Neural crest cell (in vitro differentiated cells): ENCODE results near the gene KIAA1549. TPM values are rescaled to one million over a fixed set of nuclear protein-coding genes. Genes with fewer than 3 reads are reported as not detected.
A peak's percentile ranks its signal among the peaks of the same experiment; 100 is the strongest.

ENCODE experiments used
- DNase-seq: peaks from one replicate; pipeline ENCODE4 v3.0.0; 2021; ENCODE audit warnings: low read depth, mixed read lengths, low spot score
- H3K27ac Mint-ChIP-seq: one replicate; pipeline ENCODE4 v1.8.0; 2021; ENCODE audit warnings: mild to moderate bottlenecking, mixed read lengths; ENCODE audit not compliant: unreplicated experiment
- H3K27me3 Mint-ChIP-seq: 2 replicates; pipeline ENCODE4 v1.8.0; 2021; ENCODE audit warnings: low read depth, mild to moderate bottlenecking, mixed read lengths
- H3K36me3 Mint-ChIP-seq: 2 replicates; pipeline ENCODE4 v1.8.0; 2021; ENCODE audit warnings: low read depth, mild to moderate bottlenecking, mixed read lengths
- H3K4me1 Mint-ChIP-seq: 2 replicates; pipeline ENCODE4 v1.8.0; 2021; ENCODE audit warnings: mixed read lengths
- H3K4me3 Mint-ChIP-seq: one replicate; pipeline ENCODE4 v1.8.0; 2021; ENCODE audit warnings: mild to moderate bottlenecking, mixed read lengths
- H3K9me3 Mint-ChIP-seq: 2 replicates; pipeline ENCODE4 v1.8.0; 2021; ENCODE audit warnings: mixed read lengths
- CTCF ChIP-seq: fragments of 200-600 bp; sonication (generic); conservative IDR thresholded peaks from 2 replicates; pipeline ENCODE4 v1.5.0; 2021; ENCODE audit warnings: antibody characterized with exemption, mild to moderate bottlenecking
- total RNA-seq: library from RNA; stranded (reverse); gene quantifications from 2 replicates; pipeline ENCODE4 v1.2.1, GENCODE V29; 2021

The KIAA1549 gene
- total RNA-seq, 1 donor from 2014 or later = 33.2 TPM

GRCh38 chr7:138886501-138886917 is 94.7 kb downstream of the KIAA1549 start:
- Mint-ChIP-seq H3K36me3 (peaks cover 3% of the 10 kb centered on the region), H3K4me3 (no peak overlapping the region), H3K4me1 (peaks cover 35% of the 10 kb centered on the region), H3K27me3 (no peaks in the 10 kb centered on the region), H3K9me3 (no peaks in the 10 kb centered on the region), H3K27ac (no peak overlapping the region)
- TF ChIP-seq CTCF = peak; percentile 70
- DNase-seq = peak; percentile 45

GRCh38 chr7:138885383-138886147 is 95.6 kb downstream of the KIAA1549 start:
- Mint-ChIP-seq H3K4me3 (no peak overlapping the region), H3K9me3 (no peaks in the 10 kb centered on the region), H3K27ac (no peak overlapping the region), H3K36me3 (peaks cover 4% of the 10 kb centered on the region), H3K4me1 (peaks cover 29% of the 10 kb centered on the region), H3K27me3 (no peaks in the 10 kb centered on the region)
- no peak for TF ChIP-seq CTCF
- no peak for DNase-seq

- Mint-ChIP-seq H3K27ac (peak overlapping the region; percentile 25), H3K4me3 (no peak overlapping the region), H3K9me3 (no peaks in the 10 kb centered on the region), H3K36me3 (peaks cover 11% of the 10 kb centered on the region), H3K27me3 (no peaks in the 10 kb centered on the region), H3K4me1 (peaks cover 4% of the 10 kb centered on the region)
- no peak for DNase-seq
- no peak for TF ChIP-seq CTCF
Measured at GRCh38 chr7:138882249-138882648, 98.9 kb downstream of the KIAA1549 start.

GRCh38 chr7:138881579-138882188 is 99.5 kb downstream of the KIAA1549 start:
- no peak overlapping the region for H3K4me3 Mint-ChIP-seq
- H3K36me3 Mint-ChIP-seq = peaks cover 11% of the 10 kb centered on the region
- H3K4me1 Mint-ChIP-seq = peaks cover 4% of the 10 kb centered on the region
- no peaks in the 10 kb centered on the region for H3K27me3 Mint-ChIP-seq
- H3K9me3 Mint-ChIP-seq = no peaks in the 10 kb centered on the region
- peak overlapping the region; percentile 25 for H3K27ac Mint-ChIP-seq
- DNase-seq = no peak
- no peak for TF ChIP-seq CTCF

GRCh38 chr7:138880881-138881578 is 100.2 kb downstream of the KIAA1549 start:
- Mint-ChIP-seq H3K9me3 (no peaks in the 10 kb centered on the region), H3K27me3 (no peaks in the 10 kb centered on the region), H3K4me3 (no peak overlapping the region), H3K27ac (no peak overlapping the region), H3K4me1 (no peaks in the 10 kb centered on the region), H3K36me3 (peaks cover 13% of the 10 kb centered on the region)
- no peak for DNase-seq
- no peak for TF ChIP-seq CTCF
